Spleen (tissue), 3 donors: ENCODE results near the gene SNRPF.

Source experiments
- POLR2A ChIP-seq, 3 donors: fragments of 450-650 bp; IDR thresholded peaks; one replicate each; pipeline ENCODE4 v1.5.1; 2017; ENCODE audit warnings: antibody characterized with exemption in 3 of 3, mild to moderate bottlenecking in 1 of 3
- POLR2AphosphoS5 ChIP-seq, 3 donors: sonication (generic); formaldehyde crosslinking; IDR thresholded peaks; one replicate each; pipeline ENCODE4 v1.5.1; 2017; ENCODE audit warnings: antibody characterized with exemption in 3 of 3

GRCh38 chr12:95887311-95887710 lies 28.6 kb downstream of the SNRPF start:
- no peak for TF ChIP-seq POLR2A (IDR thresholded peaks at IDR 0.05)
- TF ChIP-seq POLR2AphosphoS5 (IDR thresholded peaks at IDR 0.05): no peak
